HepG2 (cell line): ENCODE data around the gene MS4A13. TPM values are rescaled to one million over a fixed set of nuclear protein-coding genes. Genes with fewer than 3 reads are reported as not detected.

Experiments used
- ATAC-seq: fragments of 200-7000 bp; cut with Tn5 transposase; 3 replicates; pipeline ENCODE4 v1.9.1; 2020; ENCODE audit warnings: mild to moderate bottlenecking, moderate library complexity
- BruUV-seq: library from RNA; stranded (reverse); fragments of 400-500 nt; replicated peaks from 2 replicates; lab custom pipeline; 2021; lab: Mats Ljungman, UMichigan
- CTCF ChIA-PET: fragments of 300-600 bp; formaldehyde crosslinking; extraction: SDS; loops from one replicate; lab custom pipeline; 2021; ENCODE audit warnings: low total read pairs, inconsistent platforms, low intra/inter-chr PET ratio; lab: Yijun Ruan, JAX
- POLR2A ChIA-PET: fragments of 350-600 bp; sonication (Branson Sonifier 250); formaldehyde crosslinking; loops from one replicate; lab custom pipeline; 2020; ENCODE audit warnings: antibody characterized with exemption, inconsistent platforms; lab: Yijun Ruan, JAX
- DNase-seq: peaks from one replicate; pipeline ENCODE4 v3.0.0-alpha.2; 2015; ENCODE audit warnings: low spot score
- FAIRE-seq: peaks from 3 replicates; lab custom pipeline; 2011; peaks lifted over from hg19 to GRCh38; lab: Jason Lieb, UNC
- H2AFZ ChIP-seq: one replicate; pipeline ENCODE4 v1.6.1; 2011; ENCODE audit warnings: low read length, inconsistent platforms
- H3K27ac ChIP-seq: fragments of 300-600 bp; 3 replicates; pipeline ENCODE4 v1.8.0; 2011; ENCODE audit warnings: mixed run types, mild to moderate bottlenecking, mixed read lengths, low read length, inconsistent platforms; ENCODE audit not compliant: insufficient read depth; ENCODE audit errors: extremely low read length
- H3K27me3 ChIP-seq, 2 experiments: fragments of 200-600 bp in 1 of 2; 2 replicates in 1 of 2; 3 replicates in 1 of 2; pipeline versions ENCODE4 v1.6.0 to v1.8.0; 2011; ENCODE audit warnings: low read length in 2 of 2, mild to moderate bottlenecking in 2 of 2, moderate library complexity in 2 of 2, inconsistent platforms in 1 of 2; ENCODE audit not compliant: insufficient read depth in 2 of 2, control insufficient read depth in 1 of 2
- H3K36me3 ChIP-seq, 2 experiments: fragments of 200-600 bp in 1 of 2; replicated peaks in 1 of 2; 2 replicates in 1 of 2; 3 replicates in 1 of 2; pipeline versions ENCODE4 v1.5.1 to v1.8.0; 2011; ENCODE audit warnings: low read length in 2 of 2, inconsistent platforms in 1 of 2; ENCODE audit not compliant: insufficient read depth in 2 of 2, control insufficient read depth in 1 of 2
- H3K4me1 ChIP-seq: 2 replicates; pipeline ENCODE4 v1.5.1; 2012; ENCODE audit warnings: low read length, inconsistent platforms; ENCODE audit not compliant: insufficient read depth
- H3K4me2 ChIP-seq: 2 replicates; pipeline ENCODE4 v1.6.0; 2011; ENCODE audit warnings: low read depth, low read length, inconsistent platforms
- H3K4me3 ChIP-seq, 3 experiments: fragments of 200-600 bp in 1 of 3; sonication (generic), shearing (Covaris generic) in 1 of 3; replicated peaks in 1 of 3; 2 replicates each; pipeline ENCODE4 v1.5.1; 2011 to 2016; ENCODE audit warnings: low read length in 3 of 3, inconsistent platforms in 2 of 3, low read depth in 2 of 3, mild to moderate bottlenecking in 2 of 3, control low read depth in 1 of 3, mixed read lengths in 1 of 3; ENCODE audit not compliant: insufficient read depth in 1 of 3
- H3K79me2 ChIP-seq: one replicate; pipeline ENCODE4 v1.6.1; 2011; ENCODE audit warnings: low read length, inconsistent platforms; ENCODE audit not compliant: insufficient read depth
- H3K9ac ChIP-seq: 2 replicates; pipeline ENCODE4 v1.6.0; 2011; ENCODE audit warnings: mild to moderate bottlenecking, low read depth, low read length, inconsistent platforms; ENCODE audit not compliant: insufficient read depth
- H3K9me3 ChIP-seq: 2 replicates; pipeline ENCODE4 v1.5.1; 2012; ENCODE audit warnings: mild to moderate bottlenecking, low read length
- H4K20me1 ChIP-seq: 2 replicates; pipeline ENCODE4 v1.6.0; 2011; ENCODE audit warnings: inconsistent platforms, mild to moderate bottlenecking, low read length, moderate library complexity; ENCODE audit not compliant: insufficient read depth
- CSRNP1 ChIP-seq: sonication (generic); formaldehyde crosslinking; IDR thresholded peaks from 2 replicates; pipeline ENCODE4 v1.8.1; 2023; ENCODE audit warnings: mild to moderate bottlenecking, missing genetic modification reagents
- DNMT3B ChIP-seq: conservative IDR thresholded peaks from 2 replicates; pipeline ENCODE4 v1.6.1; 2016; ENCODE audit warnings: missing biosample characterization, control low read depth
- MLXIP ChIP-seq: sonication (generic); formaldehyde crosslinking; IDR thresholded peaks from 2 replicates; pipeline ENCODE4 v1.9.0; 2021; ENCODE audit warnings: missing genetic modification reagents, borderline replicate concordance
- ZNF737 ChIP-seq: sonication (generic); formaldehyde crosslinking; IDR thresholded peaks from 2 replicates; pipeline ENCODE4 v1.5.0; 2020; ENCODE audit warnings: missing genetic modification reagents, mild to moderate bottlenecking, borderline replicate concordance
- WGBS: methylation state at CpG from one replicate; pipeline ENCODE4 v1.1.6; 2017; ENCODE audit warnings: low lambda C conversion rate; 5-methylcytosine and 5-hydroxymethylcytosine counted together
- in situ Hi-C: cut with HindIII; loops from 2 replicates; pipeline ENCODE4 v1.10.0; 2017; ENCODE audit warnings: low pct_unique_long_range_greater_than_20kb; ENCODE audit not compliant: extremely low pct_ligation_motif_present
- intact Hi-C: fragments of 100-400 bp; cut with micrococcal nuclease; formaldehyde crosslinking; loops from one replicate; pipeline ENCODE4 v1.10.0; 2022; ENCODE audit not compliant: unreplicated experiment
- polyA plus RNA-seq, 8 experiments: library from polyadenylated mRNA; depleted of rRNA in 3 of 8; stranded (reverse) in 7 of 8; unstranded in 1 of 8; fragments of >200 nt; fragmentation: Illumina TruSeq in 4 of 8; extraction: Trizol in 4 of 8; gene quantifications; 2 replicates each; pipeline versions ENCODE4 v1.2.1 to v1.2.3, GENCODE V29; 2011 to 2016; ENCODE audit warnings: low read depth in 4 of 8, missing spikeins in 1 of 8, mixed read lengths in 1 of 8; ENCODE audit not compliant: insufficient read depth in 1 of 8
- total RNA-seq, 5 experiments: library from RNA; depleted of rRNA; stranded (reverse); fragments of >200 nt; fragmentation: Illumina TruSeq; extraction: Trizol; gene quantifications; 2 replicates each; pipeline ENCODE4 v1.2.3, GENCODE V29; 2016; ENCODE audit warnings: low read depth in 1 of 5

The MS4A13 gene
- total and polyA plus RNA-seq, 2 of the 13 experiments (the other 11 are each of a cell fraction or from before 2014, with no cell fraction given) = not detected

DNA sequence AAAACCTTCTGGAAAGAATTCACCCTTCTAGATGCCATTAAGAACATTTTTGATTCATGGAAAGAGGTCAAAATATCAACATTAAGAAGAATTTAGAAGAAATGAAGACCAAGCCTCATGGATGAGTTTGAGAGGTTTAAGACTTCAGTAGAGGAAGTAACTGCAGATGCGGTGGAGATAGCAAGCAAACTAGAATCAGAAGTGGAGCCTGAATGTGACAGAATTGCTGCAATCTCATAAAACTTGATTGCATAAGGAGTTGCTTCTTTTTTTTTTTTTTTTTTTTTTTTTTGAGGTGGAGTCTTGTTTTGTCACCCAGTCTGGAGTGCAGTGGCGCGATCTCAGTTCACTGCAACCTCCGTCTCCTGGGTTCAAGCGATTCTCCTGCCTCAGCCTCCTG is 51.6 kb downstream of the MS4A13 start:
- Histone ChIP-seq H3K79me2 (no peaks in the 10 kb centered on the region), H3K4me1 (no peaks in the 10 kb centered on the region), H3K27me3 (no peaks in the 10 kb centered on the region), H3K36me3 (no peaks in the 10 kb centered on the region), H4K20me1 (no peaks in the 10 kb centered on the region), H3K4me3 (no peak overlapping the region), H3K27ac (no peak overlapping the region), H3K4me2 (no peak overlapping the region), H3K9me3 (peaks cover 20% of the 10 kb centered on the region), H2AFZ (no peak overlapping the region), H3K9ac (no peak overlapping the region)
- FAIRE-seq (no peak), ATAC-seq (no peak), DNase-seq (no peak)
- TF ChIP-seq CSRNP1 (CRISPR knock-in tag) (no peak), ZNF737 (CRISPR knock-in tag) (no peak)
- WGBS = 74% methylated on average over 5 of the region's 5 CpGs
- in situ Hi-C loops = no loop called here
- intact Hi-C loops = no loop called here
- no TSS peak for BruUV-seq
- CTCF ChIA-PET = no interaction called here
- POLR2A ChIA-PET = no interaction called here

DNA sequence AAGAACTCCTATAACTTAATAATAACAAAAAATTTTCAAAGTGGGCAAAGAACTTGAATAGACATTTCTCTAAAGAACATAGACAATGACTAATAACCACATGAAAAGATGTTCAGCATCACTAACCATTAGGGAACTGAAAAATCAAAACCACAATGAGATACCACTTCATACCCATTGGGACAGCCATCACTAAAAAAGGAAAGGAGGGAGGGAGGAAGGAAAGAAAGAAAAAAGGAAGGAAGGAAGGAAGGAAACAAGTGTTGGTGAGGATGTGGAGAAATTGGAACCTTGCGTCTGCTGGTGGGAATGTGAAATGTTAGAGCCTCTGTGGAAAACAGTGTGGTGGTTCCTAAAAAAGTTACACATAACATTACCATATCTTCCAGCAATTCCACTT is 55.8 kb downstream of the MS4A13 start:
- FAIRE-seq = no peak
- no peak overlapping the region for H2AFZ ChIP-seq
- no peak for DNase-seq
- H3K4me3 ChIP-seq = no peak overlapping the region
- no peaks in the 10 kb centered on the region for H3K36me3 ChIP-seq
- H3K79me2 ChIP-seq = no peaks in the 10 kb centered on the region
- ChIA-PET POLR2A (no interaction called here), CTCF (no interaction called here)
- no peaks in the 10 kb centered on the region for H4K20me1 ChIP-seq
- H3K27ac ChIP-seq = no peak overlapping the region
- no peaks in the 10 kb centered on the region for H3K4me1 ChIP-seq
- no peak overlapping the region for H3K4me2 ChIP-seq
- in situ Hi-C loops = no loop called here
- no peak for TF ChIP-seq DNMT3B (CRISPR knock-in tag)
- TF ChIP-seq MLXIP (CRISPR knock-in tag) = no peak
- ATAC-seq = no peak
- H3K9me3 ChIP-seq = no peaks in the 10 kb centered on the region
- no TSS peak for BruUV-seq
- H3K9ac ChIP-seq = no peak overlapping the region
- intact Hi-C loops = no loop called here
- no peaks in the 10 kb centered on the region for H3K27me3 ChIP-seq
- 97% methylated on average over 1 of the region's 1 CpG for WGBS
